Measurements from ENCODE around the gene IFNW1.

DNA sequence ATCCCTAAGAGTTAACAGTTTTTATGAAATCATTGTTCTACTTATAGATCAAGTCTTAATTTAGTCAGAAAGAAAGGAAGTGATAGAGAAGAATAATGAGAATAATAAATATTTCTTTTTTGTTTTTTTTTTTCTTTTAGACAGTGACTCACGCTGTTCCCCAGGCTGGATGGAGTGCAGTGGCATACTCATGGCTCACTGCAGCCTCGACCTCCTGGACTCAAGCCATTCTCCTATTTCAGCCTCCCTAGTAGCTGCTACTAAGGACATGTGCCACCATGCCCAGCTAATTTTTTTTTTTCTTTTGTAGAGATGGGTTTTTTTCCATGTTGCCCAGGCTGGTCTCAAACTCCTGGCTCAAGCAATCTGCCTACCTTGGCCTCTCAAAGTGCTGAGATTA lies 13.9 kb upstream of the IFNW1 start:
- TF ChIP-seq, protein P1, sequence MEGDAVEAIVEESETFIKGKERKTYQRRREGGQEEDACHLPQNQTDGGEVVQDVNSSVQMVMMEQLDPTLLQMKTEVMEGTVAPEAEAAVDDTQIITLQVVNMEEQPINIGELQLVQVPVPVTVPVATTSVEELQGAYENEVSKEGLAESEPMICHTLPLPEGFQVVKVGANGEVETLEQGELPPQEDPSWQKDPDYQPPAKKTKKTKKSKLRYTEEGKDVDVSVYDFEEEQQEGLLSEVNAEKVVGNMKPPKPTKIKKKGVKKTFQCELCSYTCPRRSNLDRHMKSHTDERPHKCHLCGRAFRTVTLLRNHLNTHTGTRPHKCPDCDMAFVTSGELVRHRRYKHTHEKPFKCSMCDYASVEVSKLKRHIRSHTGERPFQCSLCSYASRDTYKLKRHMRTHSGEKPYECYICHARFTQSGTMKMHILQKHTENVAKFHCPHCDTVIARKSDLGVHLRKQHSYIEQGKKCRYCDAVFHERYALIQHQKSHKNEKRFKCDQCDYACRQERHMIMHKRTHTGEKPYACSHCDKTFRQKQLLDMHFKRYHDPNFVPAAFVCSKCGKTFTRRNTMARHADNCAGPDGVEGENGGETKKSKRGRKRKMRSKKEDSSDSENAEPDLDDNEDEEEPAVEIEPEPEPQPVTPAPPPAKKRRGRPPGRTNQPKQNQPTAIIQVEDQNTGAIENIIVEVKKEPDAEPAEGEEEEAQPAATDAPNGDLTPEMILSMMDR (IDR thresholded peaks at IDR 0.05) = no peak
- no peak for TF ChIP-seq POLR2A (IDR thresholded peaks at IDR 0.05)
